GM12878 (cell line): ENCODE results near the gene DRD3.

ENCODE experiments used
- BMI1 ChIP-seq: fragments of 450-650 bp; IDR thresholded peaks from 2 replicates; pipeline ENCODE4 v1.6.1; 2016; ENCODE audit warnings: mild to moderate bottlenecking, moderate library complexity, borderline replicate concordance
- ESRRA ChIP-seq: IDR thresholded peaks from 2 replicates; pipeline ENCODE4 v1.6.1; 2012; ENCODE audit warnings: mild to moderate bottlenecking, low read length, improper control_type of control experiment
- KLF5 ChIP-seq: fragments of 450-650 bp; IDR thresholded peaks from 2 replicates; pipeline ENCODE4 v1.6.1; 2014; ENCODE audit warnings: mild to moderate bottlenecking; ENCODE audit not compliant: partially characterized antibody
- NR2C2 ChIP-seq: IDR thresholded peaks from 2 replicates; pipeline ENCODE4 v1.6.1; 2011; ENCODE audit warnings: borderline replicate concordance, low read depth; ENCODE audit not compliant: control insufficient read depth, insufficient read length
- POLR2A ChIP-seq: IDR thresholded peaks from 2 replicates; pipeline ENCODE4 v1.6.1; 2011; ENCODE audit warnings: low read depth, mild to moderate bottlenecking, low read length
- POLR2AphosphoS5 ChIP-seq: IDR thresholded peaks from 2 replicates; pipeline ENCODE4 v1.6.1; 2011; ENCODE audit warnings: mild to moderate bottlenecking, low read length, inconsistent platforms
- RBBP5 ChIP-seq: fragments of 200-600 bp; sonication (generic); conservative IDR thresholded peaks from 2 replicates; pipeline ENCODE4 v1.6.1; 2016
- RCOR1 ChIP-seq: conservative IDR thresholded peaks from 2 replicates; pipeline ENCODE4 v1.6.1; 2012; ENCODE audit warnings: low read depth, low read length, improper control_type of control experiment
- RELA ChIP-seq: fragments of 450-650 bp; IDR thresholded peaks from 2 replicates; pipeline ENCODE4 v1.8.0; 2014; ENCODE audit warnings: borderline replicate concordance; ENCODE audit not compliant: partially characterized antibody
- TBL1XR1 ChIP-seq: IDR thresholded peaks from 2 replicates; pipeline ENCODE4 v1.6.1; 2012; ENCODE audit warnings: low read depth, low read length, improper control_type of control experiment
- ZSCAN29 ChIP-seq: fragments of 450-650 bp; IDR thresholded peaks from 2 replicates; pipeline ENCODE4 v1.6.1; 2017; ENCODE audit warnings: mild to moderate bottlenecking, moderate library complexity
- TF ChIP-seq, protein P1 (sequence below), 3 experiments: IDR thresholded peaks in 2 of 3; conservative IDR thresholded peaks in 1 of 3; 2 replicates each; pipeline ENCODE4 v1.5.1; 2011; ENCODE audit warnings: low read depth in 3 of 3, low read length in 3 of 3, mild to moderate bottlenecking in 3 of 3, control low read depth in 2 of 3, moderate library complexity in 2 of 3, inconsistent platforms in 1 of 3, mixed read lengths in 1 of 3; ENCODE audit not compliant: control insufficient read depth in 2 of 3, insufficient read depth in 1 of 3; ENCODE audit errors: extremely low read depth in 1 of 3
- TF ChIP-seq, protein P2 (sequence below): fragments of 450-650 bp; IDR thresholded peaks from 2 replicates; pipeline ENCODE4 v1.6.1; 2017; ENCODE audit warnings: antibody characterized with exemption, mild to moderate bottlenecking, moderate library complexity

DNA sequence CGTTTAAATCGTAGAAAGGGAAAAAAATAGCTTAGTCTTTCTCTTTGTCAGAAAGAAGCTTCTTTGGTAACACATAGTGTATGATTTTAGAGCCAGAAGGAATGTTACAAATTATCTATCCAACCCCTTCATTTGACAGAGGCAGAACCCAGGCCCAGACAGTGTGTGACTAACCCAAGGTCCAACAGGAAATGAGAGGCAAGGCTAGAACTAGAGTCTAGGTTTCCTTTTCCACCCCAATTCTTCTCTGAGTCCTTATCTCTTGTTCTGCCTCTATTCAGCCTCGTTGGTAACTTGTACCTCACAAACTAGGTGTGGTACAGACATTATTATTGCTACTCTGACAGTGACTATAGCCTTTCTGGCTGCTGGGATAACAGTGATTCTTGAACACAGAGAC lies 83.1 kb downstream of the DRD3 start:
- TF ChIP-seq POLR2AphosphoS5, result no peak
- TF ChIP-seq KLF5, result no peak
- TF ChIP-seq RELA, result no peak
- TF ChIP-seq ESRRA, result no peak
- TF ChIP-seq NR2C2, result no peak
- TF ChIP-seq, protein P1, sequence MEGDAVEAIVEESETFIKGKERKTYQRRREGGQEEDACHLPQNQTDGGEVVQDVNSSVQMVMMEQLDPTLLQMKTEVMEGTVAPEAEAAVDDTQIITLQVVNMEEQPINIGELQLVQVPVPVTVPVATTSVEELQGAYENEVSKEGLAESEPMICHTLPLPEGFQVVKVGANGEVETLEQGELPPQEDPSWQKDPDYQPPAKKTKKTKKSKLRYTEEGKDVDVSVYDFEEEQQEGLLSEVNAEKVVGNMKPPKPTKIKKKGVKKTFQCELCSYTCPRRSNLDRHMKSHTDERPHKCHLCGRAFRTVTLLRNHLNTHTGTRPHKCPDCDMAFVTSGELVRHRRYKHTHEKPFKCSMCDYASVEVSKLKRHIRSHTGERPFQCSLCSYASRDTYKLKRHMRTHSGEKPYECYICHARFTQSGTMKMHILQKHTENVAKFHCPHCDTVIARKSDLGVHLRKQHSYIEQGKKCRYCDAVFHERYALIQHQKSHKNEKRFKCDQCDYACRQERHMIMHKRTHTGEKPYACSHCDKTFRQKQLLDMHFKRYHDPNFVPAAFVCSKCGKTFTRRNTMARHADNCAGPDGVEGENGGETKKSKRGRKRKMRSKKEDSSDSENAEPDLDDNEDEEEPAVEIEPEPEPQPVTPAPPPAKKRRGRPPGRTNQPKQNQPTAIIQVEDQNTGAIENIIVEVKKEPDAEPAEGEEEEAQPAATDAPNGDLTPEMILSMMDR (IDR thresholded peaks at IDR 0.05 in 2 of 3, conservative IDR thresholded peaks at IDR 0.05 in 1 of 3; ENCODE audit: control insufficient read depth in 2 of 3, extremely low read depth in 1 of 3, insufficient read depth in 1 of 3, low read depth in 3 of 3, low read length in 3 of 3), result no peak
- TF ChIP-seq ZSCAN29, result no peak
- TF ChIP-seq, protein P2, sequence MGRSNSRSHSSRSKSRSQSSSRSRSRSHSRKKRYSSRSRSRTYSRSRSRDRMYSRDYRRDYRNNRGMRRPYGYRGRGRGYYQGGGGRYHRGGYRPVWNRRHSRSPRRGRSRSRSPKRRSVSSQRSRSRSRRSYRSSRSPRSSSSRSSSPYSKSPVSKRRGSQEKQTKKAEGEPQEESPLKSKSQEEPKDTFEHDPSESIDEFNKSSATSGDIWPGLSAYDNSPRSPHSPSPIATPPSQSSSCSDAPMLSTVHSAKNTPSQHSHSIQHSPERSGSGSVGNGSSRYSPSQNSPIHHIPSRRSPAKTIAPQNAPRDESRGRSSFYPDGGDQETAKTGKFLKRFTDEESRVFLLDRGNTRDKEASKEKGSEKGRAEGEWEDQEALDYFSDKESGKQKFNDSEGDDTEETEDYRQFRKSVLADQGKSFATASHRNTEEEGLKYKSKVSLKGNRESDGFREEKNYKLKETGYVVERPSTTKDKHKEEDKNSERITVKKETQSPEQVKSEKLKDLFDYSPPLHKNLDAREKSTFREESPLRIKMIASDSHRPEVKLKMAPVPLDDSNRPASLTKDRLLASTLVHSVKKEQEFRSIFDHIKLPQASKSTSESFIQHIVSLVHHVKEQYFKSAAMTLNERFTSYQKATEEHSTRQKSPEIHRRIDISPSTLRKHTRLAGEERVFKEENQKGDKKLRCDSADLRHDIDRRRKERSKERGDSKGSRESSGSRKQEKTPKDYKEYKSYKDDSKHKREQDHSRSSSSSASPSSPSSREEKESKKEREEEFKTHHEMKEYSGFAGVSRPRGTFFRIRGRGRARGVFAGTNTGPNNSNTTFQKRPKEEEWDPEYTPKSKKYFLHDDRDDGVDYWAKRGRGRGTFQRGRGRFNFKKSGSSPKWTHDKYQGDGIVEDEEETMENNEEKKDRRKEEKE, result no peak
- no peak for TF ChIP-seq RCOR1
- no peak for TF ChIP-seq RBBP5
- no peak for TF ChIP-seq POLR2A
- TF ChIP-seq BMI1, result no peak
- TF ChIP-seq TBL1XR1, result no peak
